ENCODE measurements around the gene ELOF1.

The ELOF1 gene

GRCh38 chr19:11507370-11508078 is 51.5 kb downstream of the ELOF1 start:
- H2AFZ ChIP-seq: no peak overlapping the region
- no peak overlapping the region for H3K4me2 ChIP-seq (ENCODE audit: low read length)
- no peaks in the 10 kb centered on the region for H3K36me3 ChIP-seq (ENCODE audit: control insufficient read depth, insufficient read depth, low read length)
- no peaks in the 10 kb centered on the region for H3K79me2 ChIP-seq
- H3K27me3 ChIP-seq (ENCODE audit: control insufficient read depth, insufficient read depth, low read length): no peaks in the 10 kb centered on the region
- no peak overlapping the region for H3K9ac ChIP-seq
- no peak overlapping the region for H3K27ac ChIP-seq
- no peak overlapping the region for H3K4me3 ChIP-seq (ENCODE audit: low read depth, low read length)
- H3K9me3 ChIP-seq (ENCODE audit: control insufficient read depth, low read length): no peaks in the 10 kb centered on the region
- no peaks in the 10 kb centered on the region for H3K4me1 ChIP-seq
- no peak for TF ChIP-seq CTCF (IDR thresholded peaks at IDR 0.05)

GRCh38 chr19:11506967-11507366 is 52.1 kb downstream of the ELOF1 start:
- no peaks in the 10 kb centered on the region for H3K36me3 ChIP-seq (ENCODE audit: control insufficient read depth, insufficient read depth, low read length)
- H3K9ac ChIP-seq: no peak overlapping the region
- no peaks in the 10 kb centered on the region for H3K4me1 ChIP-seq
- no peak overlapping the region for H2AFZ ChIP-seq
- H3K9me3 ChIP-seq (ENCODE audit: control insufficient read depth, low read length): no peaks in the 10 kb centered on the region
- H3K79me2 ChIP-seq: no peaks in the 10 kb centered on the region
- H3K4me3 ChIP-seq (ENCODE audit: low read depth, low read length): no peak overlapping the region
- no peak for TF ChIP-seq CTCF (IDR thresholded peaks at IDR 0.05)
- no peak overlapping the region for H3K27ac ChIP-seq
- H3K27me3 ChIP-seq (ENCODE audit: control insufficient read depth, insufficient read depth, low read length): no peaks in the 10 kb centered on the region
- H3K4me2 ChIP-seq (ENCODE audit: low read length): no peak overlapping the region

GRCh38 chr19:11506101-11506555 is 52.9 kb downstream of the ELOF1 start:
- no peak for TF ChIP-seq CTCF (IDR thresholded peaks at IDR 0.05)
- H3K9ac ChIP-seq: peak overlapping the region; percentile 56
- H2AFZ ChIP-seq: peak overlapping the region; percentile 86
- H3K27ac ChIP-seq: peak overlapping the region; percentile 88
- H3K27me3 ChIP-seq (ENCODE audit: control insufficient read depth, insufficient read depth, low read length): no peaks in the 10 kb centered on the region
- no peaks in the 10 kb centered on the region for H3K36me3 ChIP-seq (ENCODE audit: control insufficient read depth, insufficient read depth, low read length)
- no peaks in the 10 kb centered on the region for H3K9me3 ChIP-seq (ENCODE audit: control insufficient read depth, low read length)
- no peaks in the 10 kb centered on the region for H3K79me2 ChIP-seq
- H3K4me3 ChIP-seq (ENCODE audit: low read depth, low read length): peak overlapping the region; percentile 86
- peak overlapping the region; percentile 94 for H3K4me2 ChIP-seq (ENCODE audit: low read length)
- no peaks in the 10 kb centered on the region for H3K4me1 ChIP-seq

GRCh38 chr19:11505504-11506100 is 53.4 kb downstream of the ELOF1 start, which contains the start of gene ZNF653:
Gene ZNF653 (minus strand): TSS chr19:11505839. CDS start chr19:11505786, 53 bp downstream.
- Histone ChIP-seq H3K9ac (peak within 1 kb of the TSS; percentile 56), H3K27me3 (ENCODE audit: control insufficient read depth, insufficient read depth, low read length) (no peaks in the 10 kb centered on the region), H3K36me3 (ENCODE audit: control insufficient read depth, insufficient read depth, low read length) (no peaks in the 10 kb centered on the region), H3K79me2 (no peaks in the 10 kb centered on the region), H3K4me1 (no peaks in the 10 kb centered on the region), H3K4me3 (ENCODE audit: low read depth, low read length) (peak within 1 kb of the TSS; percentile 86), H3K9me3 (ENCODE audit: control insufficient read depth, low read length) (no peaks in the 10 kb centered on the region), H2AFZ (peak within 1 kb of the TSS; percentile 86), H3K27ac (peak within 1 kb of the TSS; percentile 88), H3K4me2 (ENCODE audit: low read length) (peak within 1 kb of the TSS; percentile 94)
- TF ChIP-seq CTCF (IDR thresholded peaks at IDR 0.05): no peak
